CD4-positive, alpha-beta T cell (primary cell): ENCODE data around the gene ABCG8. TPM values are rescaled to one million over a fixed set of nuclear protein-coding genes. Genes with fewer than 3 reads are reported as not detected.
A peak's percentile ranks its signal among the peaks of the same experiment; 100 is the strongest.

Experiments
- ATAC-seq: fragments of 200-7000 bp; cut with Tn5 transposase; one replicate; pipeline ENCODE4 v1.10.0; 2022; ENCODE audit warnings: mild to moderate bottlenecking; ENCODE audit not compliant: poor library complexity
- CTCF ChIA-PET: fragments of 350-600 bp; sonication (Branson Sonifier 250); formaldehyde crosslinking; loops from one replicate; lab custom pipeline; 2021; ENCODE audit warnings: antibody characterized with exemption, inconsistent platforms; lab: Charles Lee
- POLR2A ChIA-PET: fragments of 350-600 bp; sonication (Branson Sonifier 250); formaldehyde crosslinking; loops from one replicate; lab custom pipeline; 2021; ENCODE audit warnings: antibody characterized with exemption, inconsistent platforms; lab: Charles Lee
- DNase-seq, 14 experiments: peaks; one replicate each; pipeline ENCODE4 v3.0.0-alpha.2; 2013 to 2020; ENCODE audit warnings: mixed read lengths in 2 of 14
- H3K27ac ChIP-seq, 2 donors: one replicate each; pipeline versions ENCODE4 v1.5.1 to v1.7.0; 2013; ENCODE audit warnings: low read length in 2 of 2, low read depth in 1 of 2, mild to moderate bottlenecking in 1 of 2
- H3K27me3 ChIP-seq, 2 experiments: 1 replicate in 1 of 2; 2 replicates in 1 of 2; pipeline versions ENCODE4 v1.6.1 to v1.7.0; 2013; ENCODE audit warnings: low read length in 2 of 2, control low read depth in 1 of 2, mild to moderate bottlenecking in 1 of 2, moderate library complexity in 1 of 2; ENCODE audit not compliant: insufficient read depth in 2 of 2, control insufficient read depth in 1 of 2
- H3K36me3 ChIP-seq: one replicate; pipeline ENCODE4 v1.6.1; 2013; ENCODE audit warnings: low read length, control low read depth; ENCODE audit not compliant: insufficient read depth
- H3K4me1 ChIP-seq: one replicate; pipeline ENCODE4 v1.6.1; 2013; ENCODE audit warnings: low read length, control low read depth; ENCODE audit not compliant: insufficient read depth
- H3K4me3 ChIP-seq: one replicate; pipeline ENCODE4 v1.5.1; 2013; ENCODE audit warnings: mild to moderate bottlenecking, low read length, moderate library complexity
- H3K9me3 ChIP-seq, 2 experiments: 1 replicate in 1 of 2; 2 replicates in 1 of 2; pipeline versions ENCODE4 v1.6.1 to v1.7.0; 2013; ENCODE audit warnings: low read length in 2 of 2, mild to moderate bottlenecking in 2 of 2, control low read depth in 1 of 2, moderate library complexity in 1 of 2; ENCODE audit not compliant: control insufficient read depth in 1 of 2, insufficient read depth in 1 of 2
- H3K27ac Mint-ChIP-seq: one replicate; pipeline ENCODE4 v1.8.0; 2020; ENCODE audit warnings: mixed read lengths
- H3K27me3 Mint-ChIP-seq: one replicate; pipeline ENCODE4 v1.8.0; 2021; ENCODE audit warnings: mixed read lengths
- H3K36me3 Mint-ChIP-seq: one replicate; pipeline ENCODE4 v1.8.0; 2021; ENCODE audit warnings: low read depth, mixed read lengths
- H3K4me1 Mint-ChIP-seq: one replicate; pipeline ENCODE4 v1.8.0; 2021; ENCODE audit warnings: low read depth, mixed read lengths
- H3K4me3 Mint-ChIP-seq: one replicate; pipeline ENCODE4 v1.8.0; 2020; ENCODE audit warnings: mild to moderate bottlenecking, mixed read lengths
- H3K9me3 Mint-ChIP-seq: one replicate; pipeline ENCODE4 v1.8.0; 2020; ENCODE audit warnings: mixed read lengths
- CTCF ChIP-seq: fragments of 200-600 bp; IDR thresholded peaks from one replicate; pipeline ENCODE4 v1.8.0; 2022; ENCODE audit warnings: antibody characterized with exemption, mild to moderate bottlenecking
- intact Hi-C, 2 experiments: fragments of 100-400 bp; cut with DNase I in 1 of 2; cut with micrococcal nuclease in 1 of 2; formaldehyde crosslinking; loops; one replicate each; pipeline versions ENCODE4 v1.15.1 to v1.9.0; 2023 to 2025; cut with DNase I, micrococcal nuclease
- total RNA-seq, 174 experiments: library from RNA in 2 of 174; stranded (reverse) in 2 of 174; gene quantifications; one replicate each; pipeline ENCODE4 v1.2.3 and lab custom pipeline; 2021 to 2026

Gene ABCG8
- total RNA-seq, 2 experiments from 2014 or later, result not detected

- Histone ChIP-seq H3K4me3 (no peak overlapping the region), H3K27me3 (peaks cover 0 to 7% of the 10 kb centered on the region in 2 experiments), H3K27ac (no peak overlapping the region), H3K4me1 (no peaks in the 10 kb centered on the region), H3K9me3 (no peaks in the 10 kb centered on the region), H3K36me3 (no peaks in the 10 kb centered on the region)
- DNase-seq (no peak), ATAC-seq (no peak)
- Mint-ChIP-seq H3K9me3 (no peaks in the 10 kb centered on the region), H3K36me3 (no peaks in the 10 kb centered on the region), H3K4me3 (no peak overlapping the region), H3K4me1 (no peaks in the 10 kb centered on the region), H3K27ac (no peak overlapping the region), H3K27me3 (peaks cover 10% of the 10 kb centered on the region)
- intact Hi-C loops, result no loop called here
- no peak for TF ChIP-seq CTCF
- ChIA-PET CTCF (no interaction called here), POLR2A (no interaction called here)
These were observed 7.5 kb downstream of the ABCG8 start for GRCh38 chr2:43846140-43846793.

GRCh38 chr2:43848214-43848613, 9.4 kb downstream of the ABCG8 start:
- ATAC-seq, result no peak
- no peak overlapping the region for H3K27ac ChIP-seq
- TF ChIP-seq CTCF, result no peak
- H3K4me3 Mint-ChIP-seq, result no peak overlapping the region
- H3K27ac Mint-ChIP-seq, result no peak overlapping the region
- H3K9me3 ChIP-seq, result peaks cover 0 to 8% of the 10 kb centered on the region in 2 experiments
- H3K36me3 Mint-ChIP-seq, result no peaks in the 10 kb centered on the region
- CTCF ChIA-PET, result interaction anchor here (0.5 kb wide), 1 partner anchor 52 kb away, joined by 3 read pairs; no protein-coding TSS in a partner anchor
- no peak overlapping the region for H3K4me3 ChIP-seq
- peaks cover 7 to 11% of the 10 kb centered on the region in 2 experiments for H3K27me3 ChIP-seq
- H3K36me3 ChIP-seq, result no peaks in the 10 kb centered on the region
- POLR2A ChIA-PET, result no interaction called here
- H3K4me1 Mint-ChIP-seq, result no peaks in the 10 kb centered on the region
- no peak for DNase-seq
- intact Hi-C loops, result no loop called here
- no peaks in the 10 kb centered on the region for H3K9me3 Mint-ChIP-seq
- no peaks in the 10 kb centered on the region for H3K4me1 ChIP-seq
- H3K27me3 Mint-ChIP-seq, result peaks cover 20% of the 10 kb centered on the region

GRCh38 chr2:43851011-43851980, 12.5 kb downstream of the ABCG8 start:
- H3K27me3 Mint-ChIP-seq, result peaks cover 41% of the 10 kb centered on the region
- ChIA-PET CTCF (no interaction called here), POLR2A (no interaction called here)

More at GRCh38 chr2:43851011-43851980, 12.5 kb downstream of the ABCG8 start:
- ATAC-seq (no peak), DNase-seq (peak in 1 of 14 experiments; percentile 27)
- Mint-ChIP-seq H3K27ac (no peak overlapping the region), H3K4me1 (no peaks in the 10 kb centered on the region), H3K4me3 (no peak overlapping the region), H3K36me3 (no peaks in the 10 kb centered on the region), H3K9me3 (no peaks in the 10 kb centered on the region)
- TF ChIP-seq CTCF, result no peak
- peaks cover 14% of the 10 kb centered on the region in 2 experiments for H3K27me3 ChIP-seq
- H3K4me3 ChIP-seq, result no peak overlapping the region
- no peaks in the 10 kb centered on the region for H3K36me3 ChIP-seq
- H3K4me1 ChIP-seq, result no peaks in the 10 kb centered on the region
- intact Hi-C loops, result no loop called here
- peaks cover 0 to 8% of the 10 kb centered on the region in 2 experiments for H3K9me3 ChIP-seq
- H3K27ac ChIP-seq, result no peak overlapping the region
